Breast epithelium (tissue), 4 donors: ENCODE results near the gene MMAA. TPM values are rescaled to one million over a fixed set of nuclear protein-coding genes. Genes with fewer than 3 reads are reported as not detected.
"Not testable (repeated sequence)": the region's sequence is repeated elsewhere in the genome, so short reads cannot be mapped to it uniquely, and the experiment has no call there.

Experiments
- DNase-seq, 2 donors: peaks; one replicate each; pipeline ENCODE4 v3.0.0-alpha.2; 2019; ENCODE audit warnings: low spot score in 2 of 2
- H3K27ac ChIP-seq, 2 donors: fragments of 200-600 bp; sonication (generic) in 1 of 2; one replicate each; pipeline ENCODE4 v1.5.1; 2016 to 2019; ENCODE audit warnings: mild to moderate bottlenecking in 1 of 2
- H3K27me3 ChIP-seq, 2 donors: fragments of 200-600 bp; sonication (generic) in 1 of 2; one replicate each; pipeline versions ENCODE4 v1.5.1 to v1.6.0; 2017 to 2019; ENCODE audit warnings: control low read depth in 1 of 2, mild to moderate bottlenecking in 1 of 2
- H3K36me3 ChIP-seq: fragments of 200-600 bp; one replicate; pipeline ENCODE4 v1.5.1; 2019
- H3K4me1 ChIP-seq, 2 donors: fragments of 200-600 bp; sonication (generic); one replicate each; pipeline ENCODE4 v1.5.1; 2016 to 2019; ENCODE audit warnings: control low read depth in 1 of 2
- H3K4me3 ChIP-seq, 3 donors: fragments of 200-600 bp; sonication (generic); 1 replicate in 2 of 3; 2 replicates in 1 of 3; pipeline ENCODE4 v1.5.1; 2016 to 2019; ENCODE audit warnings: mild to moderate bottlenecking in 3 of 3, moderate library complexity in 2 of 3
- H3K9me3 ChIP-seq, 2 donors: fragments of 200-600 bp; sonication (generic) in 1 of 2; one replicate each; pipeline ENCODE4 v1.5.1; 2016 to 2019; ENCODE audit warnings: control low read depth in 1 of 2
- CTCF ChIP-seq, 3 donors: fragments of 450-650 bp; IDR thresholded peaks; one replicate each; pipeline ENCODE4 v1.5.1; 2016 to 2017; ENCODE audit warnings: antibody characterized with exemption in 3 of 3, mild to moderate bottlenecking in 3 of 3, moderate library complexity in 3 of 3
- POLR2A ChIP-seq: fragments of 450-650 bp; IDR thresholded peaks from one replicate; pipeline ENCODE4 v1.6.1; 2016; ENCODE audit warnings: antibody characterized with exemption, mild to moderate bottlenecking, moderate library complexity
- POLR2AphosphoS5 ChIP-seq, 3 donors: sonication (generic); formaldehyde crosslinking; IDR thresholded peaks; one replicate each; pipeline ENCODE4 v1.6.1; 2017; ENCODE audit warnings: antibody characterized with exemption in 3 of 3
- intact Hi-C: fragments of 100-400 bp; cut with DNase I; formaldehyde crosslinking; loops from one replicate; pipeline ENCODE4 v1.15.1; 2023; ENCODE audit warnings: low total_unique reads
- total RNA-seq, 3 donors: library from RNA; depleted of rRNA; stranded (reverse); fragments of >200 nt; gene quantifications; one replicate each; pipeline ENCODE4 v1.1.0, GENCODE V29; 2016

MMAA gene
- total RNA-seq, 3 donors from 2014 or later: 4.2 to 5.7 (median 5.6) TPM

GRCh38 chr4:145639186-145639698 is 20.1 kb downstream of the MMAA start:
- no peak for DNase-seq
- Histone ChIP-seq H3K4me1 (no peaks in the 10 kb centered on the region), H3K36me3 (no peaks in the 10 kb centered on the region), H3K27ac (no peak overlapping the region), H3K4me3 (no peak overlapping the region), H3K27me3 (no peaks in the 10 kb centered on the region), H3K9me3 (no peaks in the 10 kb centered on the region)
- TF ChIP-seq CTCF (IDR thresholded peaks at IDR 0.05) (no peak), POLR2A (no peak), POLR2AphosphoS5 (IDR thresholded peaks at IDR 0.05) (no peak)
- intact Hi-C loops: no loop called here

GRCh38 chr4:145640236-145640635 is 21.1 kb downstream of the MMAA start:
- intact Hi-C loops, H3K27ac ChIP-seq: not testable (repeated sequence)

GRCh38 chr4:145643295-145643694 is 24.1 kb downstream of the MMAA start:
- Histone ChIP-seq H3K27me3 (no peaks in the 10 kb centered on the region), H3K27ac (no peak overlapping the region), H3K4me1 (no peaks in the 10 kb centered on the region), H3K9me3 (no peaks in the 10 kb centered on the region), H3K4me3 (no peak overlapping the region), H3K36me3 (no peaks in the 10 kb centered on the region)
- intact Hi-C loops: no loop called here
- TF ChIP-seq POLR2AphosphoS5 (IDR thresholded peaks at IDR 0.05) (no peak), CTCF (IDR thresholded peaks at IDR 0.05) (no peak), POLR2A (no peak)
- no peak for DNase-seq

More at GRCh38 chr4:145640236-145640635, 21.1 kb downstream of the MMAA start:
- not testable (repeated sequence) for H3K4me3 ChIP-seq, H3K9me3 ChIP-seq, H3K27me3 ChIP-seq, H3K36me3 ChIP-seq, H3K4me1 ChIP-seq, DNase-seq

- Histone ChIP-seq H3K9me3 (no peaks in the 10 kb centered on the region), H3K36me3 (no peaks in the 10 kb centered on the region), H3K27me3 (no peaks in the 10 kb centered on the region), H3K27ac (no peak overlapping the region), H3K4me1 (no peaks in the 10 kb centered on the region), H3K4me3 (no peak overlapping the region)
- TF ChIP-seq POLR2AphosphoS5 (IDR thresholded peaks at IDR 0.05): no peak
- no peak for TF ChIP-seq POLR2A
- TF ChIP-seq CTCF (IDR thresholded peaks at IDR 0.05): no peak
- no peak for DNase-seq
- intact Hi-C loops: no loop called here
Observed at GRCh38 chr4:145644699-145645098, 25.5 kb downstream of the MMAA start.

GRCh38 chr4:145656156-145656555 is 37.0 kb downstream of the MMAA start:
- intact Hi-C loops: no loop called here
- no peaks in the 10 kb centered on the region for H3K4me1 ChIP-seq
- H3K27me3 ChIP-seq: no peaks in the 10 kb centered on the region
- no peaks in the 10 kb centered on the region for H3K36me3 ChIP-seq
- no peak overlapping the region for H3K27ac ChIP-seq
- TF ChIP-seq CTCF (IDR thresholded peaks at IDR 0.05) (no peak), POLR2A (no peak), POLR2AphosphoS5 (IDR thresholded peaks at IDR 0.05) (no peak)
- H3K9me3 ChIP-seq: peaks cover 0 to 6% of the 10 kb centered on the region in 2 donors
- H3K4me3 ChIP-seq: no peak overlapping the region
- DNase-seq: no peak

GRCh38 chr4:145660064-145660463 is 40.9 kb downstream of the MMAA start:
- no peak for TF ChIP-seq CTCF (IDR thresholded peaks at IDR 0.05)
- TF ChIP-seq POLR2A: no peak
- no peak for TF ChIP-seq POLR2AphosphoS5 (IDR thresholded peaks at IDR 0.05)
- Histone ChIP-seq H3K9me3 (peaks cover 0 to 6% of the 10 kb centered on the region in 2 donors), H3K36me3 (no peaks in the 10 kb centered on the region), H3K4me3 (no peak overlapping the region), H3K4me1 (no peaks in the 10 kb centered on the region), H3K27me3 (no peaks in the 10 kb centered on the region), H3K27ac (no peak overlapping the region)
- no peak for DNase-seq
- intact Hi-C loops: no loop called here
